Lung (tissue), 12 donors: ENCODE measurements around the gene RBM38. TPM values are rescaled to one million over a fixed set of nuclear protein-coding genes. Genes with fewer than 3 reads are reported as not detected.

Experiments used
- ATAC-seq: fragments of 200-7000 bp; cut with Tn5 transposase; one replicate; pipeline ENCODE4 v1.9.1; 2020; ENCODE audit warnings: moderate number of reproducible peaks; ENCODE audit not compliant: insufficient read depth, low FRiP score
- DNase-seq, 3 donors: peaks; one replicate each; pipeline ENCODE4 v3.0.0-alpha.2; 2013 to 2017
- H3K27ac ChIP-seq, 2 donors: one replicate each; pipeline ENCODE4 v1.5.1; 2013; ENCODE audit warnings: mild to moderate bottlenecking in 2 of 2, moderate library complexity in 2 of 2, control low read depth in 1 of 2, inconsistent platforms in 1 of 2, low read depth in 1 of 2, low read length in 1 of 2
- H3K27me3 ChIP-seq, 3 donors: one replicate each; pipeline ENCODE4 v1.5.1; 2013; ENCODE audit warnings: low read length in 2 of 3; ENCODE audit not compliant: control insufficient read depth in 3 of 3, insufficient read depth in 3 of 3
- H3K36me3 ChIP-seq, 4 donors: one replicate each; pipeline ENCODE4 v1.5.1; 2013; ENCODE audit warnings: low read length in 4 of 4, mild to moderate bottlenecking in 1 of 4, moderate library complexity in 1 of 4; ENCODE audit not compliant: control insufficient read depth in 4 of 4, insufficient read depth in 4 of 4
- H3K4me1 ChIP-seq, 5 donors: one replicate each; pipeline ENCODE4 v1.5.1; 2013; ENCODE audit warnings: low read length in 5 of 5, mild to moderate bottlenecking in 2 of 5, moderate library complexity in 1 of 5; ENCODE audit not compliant: control insufficient read depth in 5 of 5, insufficient read depth in 5 of 5
- H3K4me3 ChIP-seq: one replicate; pipeline ENCODE4 v1.5.1; 2013; ENCODE audit warnings: mild to moderate bottlenecking, control low read depth, moderate library complexity
- H3K9ac ChIP-seq, 2 donors: one replicate each; pipeline ENCODE4 v1.5.1; 2013; ENCODE audit warnings: low read length in 2 of 2, control low read depth in 1 of 2; ENCODE audit not compliant: insufficient read depth in 1 of 2
- H3K9me3 ChIP-seq, 4 donors: one replicate each; pipeline ENCODE4 v1.5.1; 2013; ENCODE audit warnings: low read length in 3 of 4, mild to moderate bottlenecking in 1 of 4, moderate library complexity in 1 of 4; ENCODE audit not compliant: control insufficient read depth in 4 of 4, insufficient read depth in 3 of 4
- CTCF ChIP-seq: IDR thresholded peaks from 2 replicates; pipeline ENCODE4 v1.5.1; 2012; ENCODE audit warnings: mild to moderate bottlenecking; ENCODE audit errors: control extremely low read depth, extremely low read depth
- WGBS, 2 donors: extraction: QIAGEN DNeasy Blood & Tissue Kit; methylation state at CpG; one replicate each; pipeline ENCODE4 v1.1.7; 2013; 5-methylcytosine and 5-hydroxymethylcytosine counted together
- polyA plus RNA-seq, 2 donors: library from polyadenylated mRNA; stranded (reverse); fragments of 200-250 nt; gene quantifications; one replicate each; pipeline ENCODE4 v1.2.1, GENCODE V29; 2013
- total RNA-seq, 2 donors: library from RNA; depleted of rRNA in 1 of 2; stranded (reverse); fragments of >200 nt in 1 of 2; gene quantifications; one replicate each; pipeline ENCODE4 v1.2.1, GENCODE V29; 2014 to 2021
- donor health status: control.
- donor health status: control.
- donor health status: Bipolar disorder and iron deficiency.
- donor health status: healthy.
- donor health status: DM: yes; HTN: yes; CAD: no.

RBM38 gene
- total and polyA plus RNA-seq, 4 donors = 23.1 to 38.6 (median 30.9) TPM

GRCh38 chr20:57395111-57395966 lies 4.1 kb downstream of the RBM38 start:
- no peak for ATAC-seq
- Histone ChIP-seq H3K9ac (peak overlapping the region in 1 of 2 donors; percentile 47), H3K4me3 (no peak overlapping the region), H3K27me3 (no peaks in the 10 kb centered on the region), H3K9me3 (peaks cover 0 to 2% (median 0%) of the 10 kb centered on the region in 4 donors), H3K4me1 (peaks cover 4 to 45% (median 14%) of the 10 kb centered on the region in 5 donors), H3K27ac (peak overlapping the region; percentile 48 to 94), H3K36me3 (peaks cover 0 to 21% (median 13%) of the 10 kb centered on the region in 4 donors)
- no peak for TF ChIP-seq CTCF
- DNase-seq = peak in 2 of 3 donors; percentile 48 to 61
- 67 to 75% methylated on average over 31 of the region's 31 CpGs for WGBS, 2 donors

GRCh38 chr20:57396212-57396983 lies 5.2 kb downstream of the RBM38 start:
- H3K36me3 ChIP-seq = peaks cover 0 to 27% (median 14%) of the 10 kb centered on the region in 4 donors
- H3K9me3 ChIP-seq = peaks cover 0 to 2% (median 0%) of the 10 kb centered on the region in 4 donors
- DNase-seq = no peak
- peak overlapping the region in 1 of 2 donors; percentile 94 for H3K27ac ChIP-seq
- H3K27me3 ChIP-seq = no peaks in the 10 kb centered on the region
- H3K4me1 ChIP-seq = peaks cover 4 to 43% (median 14%) of the 10 kb centered on the region in 5 donors
- WGBS, 2 donors = 89% methylated on average over 16 of the region's 16 CpGs
- no peak overlapping the region for H3K9ac ChIP-seq
- H3K4me3 ChIP-seq = no peak overlapping the region
- no peak for ATAC-seq
- no peak for TF ChIP-seq CTCF

- TF ChIP-seq CTCF = no peak
- Histone ChIP-seq H3K36me3 (peaks cover 0 to 27% (median 16%) of the 10 kb centered on the region in 4 donors), H3K9ac (no peak overlapping the region), H3K27me3 (no peaks in the 10 kb centered on the region), H3K9me3 (peaks cover 0 to 2% (median 0%) of the 10 kb centered on the region in 4 donors), H3K4me3 (no peak overlapping the region), H3K27ac (peak overlapping the region in 1 of 2 donors; percentile 28), H3K4me1 (peaks cover 4 to 43% (median 14%) of the 10 kb centered on the region in 5 donors)
- WGBS, 2 donors = 87 to 90% methylated on average over 16 of the region's 16 CpGs
- no peak for DNase-seq
- no peak for ATAC-seq
Observed at GRCh38 chr20:57396984-57397692, 5.9 kb downstream of the RBM38 start.
